GM18499 (cell line): ENCODE results near the gene SNAI3.

Experiments
- ATAC-seq: cut with Tn5 transposase; IDR thresholded peaks from one replicate; pipeline ENCODE4 v1.9.1; 2021; ENCODE audit warnings: moderate number of reproducible peaks; ENCODE audit not compliant: insufficient read depth, unreplicated experiment

SNAI3 gene

DNA sequence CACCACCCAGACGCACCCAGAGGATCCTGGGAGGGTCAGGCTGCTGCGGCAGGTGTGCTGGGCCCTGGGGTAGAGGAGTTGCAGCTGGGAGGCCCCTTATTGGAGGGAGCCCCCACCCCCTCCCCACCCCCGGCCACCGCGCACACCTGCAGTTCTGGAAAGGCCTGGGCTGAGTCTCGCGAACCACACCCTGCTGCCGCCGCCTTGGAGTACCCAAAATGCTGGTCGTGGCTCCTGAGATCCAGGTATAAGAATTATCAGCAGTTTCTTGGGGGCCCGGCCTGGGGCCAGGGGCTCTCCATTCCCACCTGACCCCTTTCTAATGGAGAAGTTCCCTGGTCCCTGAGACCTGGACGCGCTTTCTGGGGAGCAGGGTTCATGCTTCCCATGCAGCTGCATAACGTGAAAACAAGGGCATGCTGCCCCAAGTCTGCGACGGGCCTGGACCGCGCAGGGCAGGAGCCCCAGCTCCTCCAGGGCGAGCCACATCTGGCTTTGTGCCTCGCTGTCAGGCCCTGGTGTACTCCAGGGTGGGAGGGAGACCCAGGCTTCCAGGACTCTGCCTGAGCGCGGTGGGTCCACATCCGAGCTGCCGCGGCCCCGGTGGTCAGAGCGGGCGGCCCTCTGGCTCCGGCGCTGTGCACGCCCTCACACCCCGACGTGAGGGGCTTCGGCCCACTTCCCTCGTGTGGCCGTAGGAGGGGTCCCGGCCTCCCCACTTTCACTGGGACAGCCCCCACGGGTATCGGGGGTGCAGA, 7.3 kb upstream of the SNAI3 start:
- no peak for ATAC-seq

DNA sequence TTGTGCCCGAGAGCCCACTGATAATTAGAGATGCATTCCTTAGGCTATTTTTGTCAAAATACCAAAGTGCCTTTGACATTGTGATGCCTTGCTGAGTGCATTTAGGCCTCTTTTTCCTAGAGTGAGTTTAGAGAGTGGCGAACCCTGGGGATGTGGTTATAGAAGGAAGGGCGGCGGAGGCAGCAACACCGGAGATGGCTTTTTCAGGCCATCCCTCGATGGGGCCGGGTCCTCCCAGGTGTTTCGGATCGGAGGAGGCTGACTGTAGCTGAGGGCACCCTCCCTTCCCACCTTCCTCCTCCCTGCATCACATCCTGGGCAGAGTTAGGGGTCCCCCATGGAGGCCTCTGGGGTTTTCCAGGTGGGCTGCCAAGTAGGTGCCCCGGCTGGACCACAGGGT, 6.6 kb upstream of the SNAI3 start:
- ATAC-seq = no peak

DNA sequence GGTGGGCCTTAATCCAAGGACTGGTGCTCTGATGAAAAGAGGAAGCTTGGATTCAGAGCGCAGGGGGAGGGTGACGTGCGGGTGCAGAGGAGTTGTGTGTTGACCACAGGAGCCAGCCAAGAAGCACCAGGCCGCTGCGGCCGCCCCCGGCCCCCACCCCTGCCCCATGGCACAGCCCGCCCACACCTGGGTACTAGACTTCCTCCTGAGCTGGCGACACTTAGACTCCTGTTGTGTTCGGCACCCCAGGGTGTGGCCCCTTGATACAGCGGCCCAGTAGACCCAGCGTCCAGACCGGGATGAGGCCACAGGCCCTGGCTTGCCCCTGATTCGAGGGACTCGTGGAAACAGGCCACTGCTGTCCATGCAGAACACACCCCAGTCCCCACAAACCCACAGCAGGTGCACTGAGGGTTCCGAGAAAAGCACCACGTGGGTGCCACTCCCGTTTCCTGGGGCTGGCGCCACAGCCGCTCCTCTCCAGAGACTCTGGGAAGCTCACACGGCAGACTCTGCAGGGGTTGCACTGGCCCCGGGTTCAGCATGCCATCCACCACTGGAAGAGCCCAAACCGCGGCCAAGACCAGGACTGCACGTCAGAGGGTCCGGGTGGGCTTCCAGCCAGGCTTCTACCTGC, 5.7 kb upstream of the SNAI3 start:
- ATAC-seq = no peak

DNA sequence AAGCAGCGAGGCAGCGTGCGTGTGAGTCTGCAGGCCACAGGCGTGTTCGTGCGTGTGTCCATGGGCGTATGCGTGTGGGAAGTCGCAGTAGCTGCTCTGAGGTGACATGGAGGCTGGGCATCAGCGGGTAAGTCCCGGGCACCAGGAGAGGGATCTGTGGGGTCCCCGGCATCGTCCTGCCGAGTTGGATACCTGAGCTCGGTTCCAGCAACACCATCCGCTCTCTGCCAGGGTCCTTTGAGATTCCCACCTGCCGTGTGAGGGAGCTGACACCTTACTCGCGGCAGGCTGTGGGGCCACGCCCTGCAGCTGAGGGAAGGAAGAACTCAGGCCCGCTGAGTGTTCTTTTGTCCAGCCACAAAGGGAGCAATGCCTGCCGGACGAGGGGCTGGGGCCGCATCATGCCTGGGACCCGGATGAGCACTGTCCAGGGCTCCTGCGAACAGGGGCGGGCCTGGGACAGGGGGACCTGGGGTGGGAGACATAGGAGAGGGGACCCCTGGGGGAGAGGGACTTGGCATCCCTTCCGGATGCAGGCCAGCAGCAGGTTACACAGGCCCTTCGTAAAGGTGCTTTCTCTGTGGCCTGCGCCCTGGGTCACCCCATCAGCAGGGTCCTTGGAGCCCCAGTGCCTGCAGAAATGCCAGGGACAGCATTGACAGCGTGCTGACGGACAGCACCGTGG, 5.0 kb upstream of the SNAI3 start:
- no peak for ATAC-seq

DNA sequence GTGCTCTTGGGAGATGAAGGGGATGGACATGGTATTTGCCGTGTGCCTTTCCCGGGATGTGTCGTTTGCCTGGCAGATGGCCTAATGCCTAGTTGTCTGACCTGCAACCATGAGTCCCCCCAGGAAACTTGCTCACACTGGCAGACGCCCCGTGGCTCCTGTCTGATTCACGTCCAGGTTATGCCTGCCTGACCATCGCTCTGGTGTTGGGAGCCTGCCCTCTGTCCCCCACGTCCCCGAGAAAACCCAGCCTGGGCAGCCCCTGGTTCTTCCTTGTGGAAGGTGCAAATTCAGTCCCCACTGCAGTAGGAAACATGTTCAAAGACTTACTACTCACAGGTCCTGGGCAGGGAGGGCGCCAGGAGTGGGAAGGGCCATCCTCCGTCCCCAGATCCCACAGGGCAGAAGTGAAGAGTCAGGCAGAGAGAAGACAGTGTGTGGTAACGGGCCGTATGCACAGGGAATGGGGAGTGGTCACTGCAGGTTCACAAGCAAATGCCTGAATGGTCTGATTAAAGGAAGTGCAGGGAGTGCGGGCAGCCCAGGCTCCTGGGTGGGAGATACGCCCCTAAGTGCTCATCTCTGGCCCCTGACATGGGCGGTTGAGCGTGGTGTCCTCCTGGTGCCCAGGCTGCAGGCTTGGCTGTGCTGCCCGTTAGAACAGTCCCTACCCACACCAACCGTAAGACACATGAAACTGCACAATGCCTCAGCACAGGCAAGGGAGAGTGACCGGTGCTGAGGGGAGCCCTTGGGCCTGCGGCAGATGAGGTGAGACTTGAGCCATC, 4.2 kb upstream of the SNAI3 start:
- no peak for ATAC-seq

DNA sequence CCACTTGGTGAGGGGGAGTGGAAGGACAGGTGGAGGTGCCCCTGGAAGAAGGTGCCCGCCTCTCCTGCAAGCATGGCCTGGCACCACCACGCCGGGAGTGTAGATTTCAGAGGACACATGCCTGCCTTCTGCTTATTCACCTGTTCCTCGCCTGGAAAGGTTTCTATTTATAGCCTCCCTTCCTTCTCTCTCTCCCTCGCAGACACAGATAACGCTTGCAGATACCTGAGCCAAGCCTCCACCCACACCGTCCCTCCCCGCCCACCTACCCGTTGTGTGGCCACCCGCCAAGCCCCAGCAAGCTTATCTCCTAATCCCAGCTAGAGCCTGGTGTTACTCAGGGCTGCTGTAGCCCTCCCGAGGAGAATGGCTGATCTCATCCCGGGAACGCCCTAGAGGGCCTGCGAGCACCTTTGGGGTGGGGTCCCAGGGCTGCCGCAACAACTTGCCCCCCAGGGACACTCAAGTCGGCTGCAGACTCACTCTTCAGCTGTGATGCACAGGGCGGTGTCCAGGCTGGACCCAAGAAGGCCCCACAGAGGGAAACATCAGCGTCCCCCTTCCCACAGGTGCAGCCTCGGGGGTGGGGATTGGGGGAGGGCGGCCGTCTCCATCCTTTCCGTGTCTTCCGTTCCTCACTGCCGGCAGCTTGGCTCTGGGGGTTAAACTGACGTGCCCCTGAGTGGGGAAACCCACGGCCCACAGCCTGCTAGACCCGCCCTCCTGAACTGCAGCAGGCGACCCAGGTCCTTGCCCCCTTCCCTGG, 1.9 kb upstream of the SNAI3 start:
- ATAC-seq = no peak

DNA sequence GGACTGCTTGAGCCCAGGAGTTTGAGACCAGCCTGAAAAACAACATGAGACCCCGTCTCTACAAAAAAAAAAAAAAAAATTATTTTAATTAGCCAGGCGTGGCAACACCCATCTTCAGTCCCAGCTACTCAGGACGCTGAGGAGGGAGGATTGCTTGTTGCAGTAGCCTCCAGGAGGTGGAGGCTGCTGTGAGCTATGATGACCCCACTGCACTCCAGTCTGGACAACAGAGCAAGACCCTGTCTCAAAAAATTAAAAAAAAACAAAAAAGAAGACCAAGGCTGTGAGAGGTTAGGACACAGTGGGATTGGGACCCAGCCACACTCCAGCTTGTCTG, 1.3 kb upstream of the SNAI3 start:
- no peak for ATAC-seq

DNA sequence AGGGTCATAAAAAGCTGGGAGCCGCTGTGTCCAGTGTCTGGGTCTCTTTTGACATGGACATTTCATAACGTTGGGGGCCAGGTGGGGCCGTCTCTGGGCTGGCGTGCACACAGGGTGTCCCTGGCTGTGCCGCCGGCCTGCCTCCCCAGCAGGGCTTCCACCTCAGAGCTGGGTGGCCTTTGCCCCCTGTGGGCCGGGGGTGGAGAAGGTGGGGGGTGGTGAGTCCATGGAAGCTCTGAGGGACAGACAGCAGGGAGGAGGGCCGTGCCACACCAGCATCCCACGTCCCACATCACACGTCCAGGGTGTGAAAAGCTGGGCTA, 908 bp upstream of the SNAI3 start:
- ATAC-seq = no peak

DNA sequence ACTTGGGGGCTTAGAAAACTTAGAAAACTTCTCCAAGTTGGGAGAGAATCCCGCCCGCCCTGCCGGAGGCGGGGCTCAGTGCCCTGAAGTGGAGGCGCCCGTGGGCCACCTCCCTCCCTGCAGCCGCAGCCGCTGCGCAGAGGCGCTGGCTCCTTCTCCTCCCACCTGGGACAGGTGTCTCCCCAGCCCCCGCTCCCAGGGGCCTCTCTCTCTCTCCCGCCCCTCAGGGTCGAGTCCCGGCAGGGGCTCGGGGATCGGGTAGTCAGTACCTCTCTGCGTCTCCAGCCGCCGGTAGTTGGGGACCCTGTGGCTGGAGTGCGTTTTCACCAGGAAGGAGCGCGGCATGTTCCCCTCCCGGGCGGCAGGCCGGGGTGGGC, 257 bp downstream of the SNAI3 start:
- ATAC-seq = no peak

DNA sequence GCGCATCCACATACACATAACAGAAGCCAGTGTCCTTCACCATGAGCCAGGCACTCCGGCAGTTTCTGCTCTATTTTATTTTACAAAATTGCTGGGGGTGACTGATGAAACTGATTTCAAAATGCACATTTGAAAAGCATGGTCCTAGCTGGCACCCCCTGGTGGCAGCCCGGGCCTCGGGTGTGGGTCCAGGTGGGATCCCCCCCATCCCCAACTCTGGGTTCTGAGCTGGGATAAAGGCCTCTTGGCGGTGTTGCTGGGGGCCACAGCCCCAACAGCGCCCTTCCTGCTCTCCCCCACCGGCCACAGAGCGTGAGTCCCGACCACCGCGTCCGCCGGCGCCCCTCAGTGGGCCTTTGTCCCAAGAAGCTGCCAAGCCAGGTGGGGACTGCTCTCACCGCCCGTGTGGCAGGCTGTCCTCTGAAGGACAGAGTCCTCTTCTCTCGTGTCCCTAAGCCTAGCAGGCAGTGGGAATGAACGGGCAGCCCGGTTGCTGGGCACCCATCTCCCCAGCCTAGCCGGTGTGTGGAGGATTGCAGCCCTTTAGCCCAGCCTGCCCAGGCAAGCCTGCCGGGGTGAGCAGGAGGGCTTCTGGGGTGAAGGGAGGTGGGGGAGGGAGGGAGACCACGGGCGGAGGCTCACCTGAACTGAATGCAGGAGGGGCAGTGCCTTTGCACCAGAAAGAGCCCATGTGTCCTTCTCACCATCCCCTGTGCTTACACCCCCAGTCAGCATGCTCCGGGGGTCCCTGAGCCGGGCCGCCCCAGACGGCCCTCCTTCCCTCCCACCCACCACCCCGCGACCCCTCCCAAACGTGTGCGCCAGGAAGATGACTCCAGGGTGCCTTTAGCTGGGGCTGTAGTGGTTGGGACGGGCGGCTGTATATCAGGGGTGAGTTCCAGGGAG, 898 bp downstream of the SNAI3 start:
- ATAC-seq = no peak

DNA sequence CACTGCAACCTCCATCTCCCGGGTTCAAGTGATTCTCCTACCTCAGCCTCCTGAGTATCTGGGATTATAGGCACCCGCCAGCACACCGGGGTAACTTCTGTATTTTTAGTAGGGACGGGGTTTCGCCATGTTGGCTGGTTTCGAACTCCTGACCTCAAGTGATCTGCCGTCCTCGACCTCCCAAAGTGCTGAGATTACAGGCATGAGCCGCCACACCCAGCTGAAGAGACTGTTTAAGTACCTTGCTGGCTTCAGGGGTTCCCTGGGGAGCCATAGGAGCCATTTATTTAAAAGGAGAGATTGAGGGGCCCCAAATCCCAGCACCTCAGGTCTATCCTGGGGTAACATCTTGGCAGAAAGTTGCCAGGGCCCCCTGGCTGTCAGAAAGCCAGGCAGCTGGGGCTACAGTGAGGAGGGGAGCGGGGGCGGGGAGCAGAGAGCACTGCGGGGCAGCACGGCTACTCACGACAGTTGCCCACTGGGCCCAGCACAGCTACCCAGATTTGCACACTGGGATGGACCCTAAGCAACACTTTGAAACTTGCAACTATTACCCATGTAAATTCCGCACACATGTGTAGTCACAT, 1.6 kb downstream of the SNAI3 start:
- no peak for ATAC-seq

DNA sequence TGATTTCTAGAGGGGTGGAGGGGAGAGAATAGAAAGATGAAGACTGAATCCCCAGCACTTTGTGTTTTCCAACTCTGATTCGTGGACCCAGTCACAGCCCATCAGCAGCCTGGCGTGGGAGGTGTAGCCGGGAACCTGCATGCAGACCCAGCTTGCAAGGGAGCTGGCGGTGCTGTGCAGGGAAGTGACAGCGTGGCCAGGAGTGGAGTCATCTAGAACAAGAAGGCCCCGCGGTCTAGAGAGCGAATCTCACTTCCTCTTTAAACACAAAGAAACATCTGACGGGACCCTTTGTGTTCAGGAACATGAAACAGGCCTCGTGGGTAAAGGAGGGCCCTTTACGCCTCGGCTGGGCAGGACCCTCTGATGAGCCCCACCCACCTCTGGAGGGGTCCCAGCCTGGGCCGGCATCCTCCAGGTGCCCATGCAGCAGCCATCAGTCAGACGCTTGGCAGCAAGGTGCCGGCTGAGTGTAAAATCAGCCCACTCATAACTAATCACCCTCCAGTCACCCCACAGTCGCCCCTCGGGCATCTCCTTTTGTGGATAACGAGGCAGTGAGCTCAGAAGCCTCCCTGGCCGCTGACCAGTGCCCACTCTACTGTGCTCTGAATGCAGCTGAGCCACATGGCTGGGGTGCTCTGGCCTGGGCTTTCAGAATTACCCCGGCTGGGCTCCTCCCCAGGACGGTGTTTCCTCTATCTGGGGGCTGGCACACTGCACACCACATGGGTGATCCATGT, 4.4 kb downstream of the SNAI3 start:
- peak; percentile 49 for ATAC-seq

DNA sequence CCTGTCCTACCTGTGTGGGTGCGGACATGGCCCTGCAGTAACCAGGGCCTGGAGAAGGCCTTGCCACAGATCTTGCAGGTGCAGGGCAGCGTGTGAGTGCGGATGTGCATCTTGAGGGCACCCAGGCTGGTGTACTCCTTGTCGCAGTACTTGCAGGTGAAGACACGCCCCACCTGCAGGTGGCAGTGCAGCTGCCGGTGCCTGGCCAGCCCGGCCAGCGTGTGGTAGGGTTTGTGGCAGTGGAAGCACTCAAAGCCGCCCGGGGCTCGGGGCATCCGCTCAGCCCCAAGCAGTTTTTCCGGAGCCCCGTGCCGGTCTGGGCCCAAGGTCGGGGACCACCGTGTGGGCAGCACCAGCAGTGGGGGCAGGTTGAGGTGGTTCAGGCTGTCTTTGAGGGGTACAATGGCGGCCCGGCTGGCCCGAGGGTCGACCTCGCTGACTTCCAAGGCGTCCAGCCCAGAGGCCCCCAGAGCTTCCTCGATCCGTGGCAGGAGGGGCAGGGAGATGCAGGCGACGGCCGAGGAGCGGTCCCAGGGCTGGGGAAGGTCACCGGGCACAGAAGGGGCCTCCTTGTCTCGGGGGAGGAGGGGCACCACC, 5.1 kb downstream of the SNAI3 start:
- no peak for ATAC-seq

DNA sequence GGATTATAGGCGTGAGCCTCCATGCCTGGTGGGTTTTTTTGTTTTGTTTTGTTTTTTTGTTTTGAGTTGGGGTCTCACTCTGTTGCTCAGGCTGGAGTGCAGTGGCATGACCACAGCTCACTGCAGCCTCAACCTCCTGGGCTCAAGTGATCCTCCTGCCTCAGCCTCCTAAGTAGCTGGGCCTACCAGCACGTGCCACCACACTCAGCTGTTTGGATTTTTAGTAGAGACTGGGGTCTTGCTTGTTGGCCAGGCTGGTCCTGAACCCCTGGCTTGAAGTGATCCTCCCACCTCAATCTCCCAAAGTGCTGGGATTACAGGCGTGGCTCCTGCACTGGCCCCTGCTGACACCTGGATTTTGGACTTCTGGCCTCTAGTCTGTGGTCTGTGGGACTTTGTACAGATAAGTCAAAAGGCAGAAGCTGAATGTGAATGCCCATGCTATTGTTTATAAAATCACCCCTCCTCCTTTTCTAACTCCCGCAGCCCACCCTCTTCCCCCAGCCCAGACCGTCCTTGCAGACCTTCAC, 5.7 kb downstream of the SNAI3 start:
- ATAC-seq = no peak

DNA sequence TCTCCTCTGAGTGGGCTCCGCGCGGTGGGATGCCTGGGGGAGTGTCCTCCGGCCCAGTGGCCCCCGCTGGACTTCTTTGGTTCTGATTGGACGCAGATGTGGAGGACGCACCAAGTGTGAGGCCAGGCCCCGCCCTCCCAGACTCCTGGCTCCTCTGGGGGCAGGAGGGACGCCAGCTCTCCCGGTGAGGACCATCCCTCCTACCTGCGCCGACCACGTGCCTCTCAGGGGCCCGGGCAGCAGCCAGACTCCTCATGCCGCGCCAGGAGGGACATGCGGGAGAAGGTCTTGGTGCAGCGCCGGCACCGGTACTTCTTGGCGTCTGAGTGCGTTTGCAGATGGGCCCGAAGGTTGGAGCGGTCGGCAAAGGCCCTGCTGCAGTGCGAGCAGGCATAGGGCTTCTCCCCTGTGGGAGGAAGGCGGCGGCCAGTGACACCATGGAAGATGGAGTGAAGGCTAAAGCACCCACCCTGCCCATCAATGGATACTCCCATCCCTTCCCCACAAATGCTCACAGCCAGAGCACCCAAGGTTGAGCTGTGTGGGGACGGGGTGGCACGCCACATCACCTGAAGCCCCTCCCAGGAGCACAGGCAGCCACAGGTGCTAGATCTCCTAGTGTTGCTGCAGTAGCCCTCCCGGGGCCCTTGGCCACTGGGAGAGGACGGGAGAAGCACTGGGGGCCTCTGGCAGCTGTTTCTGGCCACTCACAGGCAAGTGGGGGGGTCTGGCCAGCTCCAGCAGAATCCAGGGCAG, 7.9 kb downstream of the SNAI3 start:
- ATAC-seq = no peak

DNA sequence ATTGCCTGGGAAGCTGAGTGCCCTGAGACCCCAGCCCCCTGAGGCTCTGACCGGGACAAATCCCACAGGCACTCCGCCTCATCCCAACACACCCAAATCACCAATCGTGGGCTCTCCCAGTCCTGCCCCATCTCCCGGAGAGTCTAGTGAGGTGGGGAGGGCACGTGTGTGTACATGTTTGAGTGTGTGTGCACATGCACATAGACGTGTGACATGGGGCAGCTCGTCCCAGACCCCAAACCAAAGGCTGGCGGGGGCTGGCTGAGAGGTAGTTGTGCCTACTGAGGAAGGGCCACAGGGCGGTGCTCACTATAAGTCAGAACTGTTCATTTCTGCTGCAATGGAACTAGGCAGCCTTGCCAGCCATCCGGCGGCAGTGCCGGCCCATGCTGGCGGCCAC, 8.6 kb downstream of the SNAI3 start:
- no peak for ATAC-seq
